Fibroblast of upper back skin (primary cell): ENCODE data around the gene FOXD4L1.
A peak's percentile ranks its signal among the peaks of the same experiment; 100 is the strongest.
"Not testable (repeated sequence)": the region's sequence is repeated elsewhere in the genome, so short reads cannot be mapped to it uniquely, and the experiment has no call there.

Experiments
- DNase-seq: peaks from one replicate; pipeline ENCODE4 v3.0.0-alpha.2; 2013

Gene FOXD4L1

DNA sequence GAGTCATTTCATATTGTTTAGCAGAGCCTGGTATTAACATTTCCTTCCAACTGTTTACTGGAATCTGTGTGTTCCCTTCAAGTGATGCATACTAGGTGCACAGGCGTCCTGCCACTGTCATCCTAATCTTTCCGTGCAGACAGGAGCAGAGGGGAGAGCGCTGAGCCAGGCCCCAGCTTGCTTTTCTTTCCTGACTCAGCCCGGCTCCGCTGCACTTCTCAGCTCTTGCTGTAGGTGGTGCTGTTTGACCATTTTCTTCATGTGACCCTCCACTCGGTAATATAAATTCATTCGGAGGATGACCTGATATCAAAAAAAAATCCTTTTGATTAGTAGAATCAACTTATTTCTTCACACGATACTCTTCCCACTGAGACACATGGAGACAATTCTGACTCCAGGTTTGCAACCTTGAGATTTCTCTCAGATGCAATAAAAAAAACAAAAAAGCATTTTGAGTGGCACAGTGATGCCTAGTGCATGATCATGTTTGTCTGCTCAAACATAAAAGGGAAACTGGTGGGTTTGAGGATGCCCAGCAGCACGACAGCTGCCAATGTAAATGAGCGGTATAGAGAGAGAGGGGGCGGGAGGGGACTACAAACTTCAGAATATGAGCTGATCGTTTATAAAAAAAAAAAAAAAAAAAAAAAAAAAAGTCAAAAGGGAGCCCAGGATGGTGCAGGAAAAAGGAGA is 29.0 kb downstream of the FOXD4L1 start:
- DNase-seq, result not testable (repeated sequence)

DNA sequence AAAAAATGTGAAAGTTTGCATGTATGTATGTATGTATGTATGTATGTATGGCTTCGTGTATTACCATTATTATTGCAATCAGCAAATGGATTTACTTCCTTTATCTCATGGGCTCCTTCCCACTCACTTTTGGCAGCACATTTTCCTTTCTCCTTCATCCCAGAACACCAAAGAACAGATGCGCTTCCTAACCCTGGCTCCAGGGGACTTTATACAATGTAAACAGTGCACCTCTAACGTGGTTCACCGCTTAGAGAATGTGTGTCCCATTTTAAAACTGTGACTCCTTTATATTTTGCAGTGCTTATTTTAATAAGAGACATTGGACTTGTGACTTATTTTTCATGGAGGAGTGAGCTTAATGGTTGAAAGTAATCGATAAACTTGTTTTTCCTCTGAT is 29.7 kb downstream of the FOXD4L1 start:
- not testable (repeated sequence) for DNase-seq

DNA sequence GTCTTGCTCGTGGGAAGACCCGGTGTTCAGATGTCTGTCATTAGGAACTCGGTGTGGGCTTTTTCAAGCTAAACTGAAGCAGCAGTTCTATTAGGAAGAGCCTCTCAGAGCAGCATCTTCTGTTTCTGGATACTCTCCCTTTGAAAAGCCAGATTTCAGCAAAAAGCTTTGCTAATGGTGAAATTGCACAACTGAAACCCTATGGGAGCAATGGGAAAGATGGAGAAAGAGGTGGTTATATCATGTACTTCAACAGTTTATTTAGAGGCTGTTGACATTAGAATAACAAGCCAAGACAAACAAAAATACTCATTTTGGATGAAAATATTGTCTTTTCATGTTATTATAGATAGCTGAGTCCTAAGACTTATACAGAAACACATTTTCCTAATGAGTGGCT is 30.4 kb downstream of the FOXD4L1 start:
- not testable (repeated sequence) for DNase-seq

DNA sequence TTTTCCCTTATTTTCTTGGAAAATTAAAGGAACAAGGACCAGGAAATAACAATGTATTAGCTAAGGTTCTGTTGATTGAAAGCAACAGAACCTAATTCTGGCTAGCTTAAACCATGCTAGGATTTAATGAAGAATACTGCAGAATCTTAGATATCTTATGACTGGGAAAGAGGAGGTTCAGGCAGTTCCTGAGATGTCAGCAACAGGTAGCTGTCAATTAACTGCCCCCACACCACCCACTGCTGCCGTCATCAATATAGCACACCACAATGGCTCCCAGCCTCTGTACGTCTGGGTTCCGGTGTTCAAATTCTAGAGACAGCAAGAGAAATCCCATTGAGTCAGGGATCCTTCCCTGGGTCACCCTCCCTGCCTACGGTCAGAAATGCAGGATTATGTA is 34.5 kb downstream of the FOXD4L1 start:
- DNase-seq, result not testable (repeated sequence)

DNA sequence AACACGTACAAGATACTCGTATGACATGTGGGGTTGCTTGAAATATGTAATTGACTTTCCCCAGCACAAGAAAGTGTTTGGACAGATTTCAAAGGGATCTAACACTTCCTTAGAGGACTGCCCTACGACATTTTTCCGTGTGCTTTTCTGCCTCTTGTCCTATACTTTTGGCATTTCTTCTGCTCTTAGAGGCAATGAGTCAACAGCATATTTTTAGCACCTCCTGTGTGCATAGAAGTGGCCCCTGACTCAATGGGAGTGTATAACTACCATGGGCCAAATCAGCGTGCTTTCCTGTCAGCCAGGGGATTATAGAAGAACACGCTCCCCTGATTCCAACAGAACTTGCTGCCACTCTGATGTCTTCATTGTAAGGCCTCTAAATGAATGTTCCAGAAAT is 38.1 kb downstream of the FOXD4L1 start:
- DNase-seq, result not testable (repeated sequence)

DNA sequence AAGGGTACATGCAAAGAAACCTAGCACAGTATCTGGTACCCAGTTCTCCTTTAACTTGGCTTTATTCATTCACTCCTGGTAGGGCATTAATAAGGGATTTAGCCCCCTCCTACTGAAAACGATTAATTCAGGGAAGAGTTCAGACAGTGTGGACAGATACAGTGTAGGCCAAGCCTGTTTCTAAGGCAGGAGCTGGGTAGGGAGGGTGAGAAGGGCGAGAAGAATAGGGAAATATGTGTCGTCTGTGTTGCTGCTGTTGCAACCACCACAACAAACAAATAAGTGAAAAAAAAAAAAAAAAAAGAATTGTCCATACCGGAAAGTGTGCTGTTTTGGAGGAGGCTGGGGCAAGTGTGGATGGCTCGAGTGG is 42.4 kb downstream of the FOXD4L1 start:
- DNase-seq, result not testable (repeated sequence)

DNA sequence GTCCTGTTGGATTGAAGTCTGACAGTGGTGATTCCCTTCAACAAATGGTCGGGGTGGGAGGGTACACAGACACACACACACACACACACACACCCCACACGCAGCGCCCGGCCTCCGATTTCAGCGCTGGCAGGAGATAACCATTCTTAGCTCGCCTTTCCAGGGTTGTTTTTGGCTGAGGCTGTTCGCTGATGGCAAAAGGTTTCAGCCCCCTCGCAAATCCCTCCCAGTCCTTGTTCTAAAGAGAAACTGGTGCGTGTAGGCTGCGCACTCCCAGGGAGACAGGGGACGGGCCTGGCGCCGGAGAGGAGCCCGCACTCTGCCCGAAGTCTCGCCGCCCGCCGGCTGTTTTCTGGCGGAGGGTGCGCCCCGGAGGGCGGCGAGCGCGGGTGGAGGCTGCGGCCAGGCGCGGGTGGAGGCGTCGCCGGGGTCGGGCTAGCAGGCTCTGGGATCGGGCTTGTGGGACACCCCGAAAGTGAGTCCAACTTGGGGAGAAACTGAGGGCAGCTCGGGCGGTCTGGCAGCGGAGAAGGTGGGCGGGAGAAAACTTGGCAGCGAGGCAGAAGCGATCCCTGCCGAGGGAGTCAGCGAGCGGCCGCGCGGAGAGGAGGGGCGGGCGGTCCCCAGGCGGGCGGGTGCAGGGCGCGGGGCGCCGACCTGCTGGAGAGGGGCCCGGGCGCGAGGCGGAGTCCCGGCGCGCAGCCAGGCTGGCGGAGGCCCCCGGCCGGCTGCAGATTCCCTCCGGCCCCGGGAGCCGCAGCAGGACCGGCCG is 42.9 kb downstream of the FOXD4L1 start:
- peak; percentile 37 for DNase-seq

DNA sequence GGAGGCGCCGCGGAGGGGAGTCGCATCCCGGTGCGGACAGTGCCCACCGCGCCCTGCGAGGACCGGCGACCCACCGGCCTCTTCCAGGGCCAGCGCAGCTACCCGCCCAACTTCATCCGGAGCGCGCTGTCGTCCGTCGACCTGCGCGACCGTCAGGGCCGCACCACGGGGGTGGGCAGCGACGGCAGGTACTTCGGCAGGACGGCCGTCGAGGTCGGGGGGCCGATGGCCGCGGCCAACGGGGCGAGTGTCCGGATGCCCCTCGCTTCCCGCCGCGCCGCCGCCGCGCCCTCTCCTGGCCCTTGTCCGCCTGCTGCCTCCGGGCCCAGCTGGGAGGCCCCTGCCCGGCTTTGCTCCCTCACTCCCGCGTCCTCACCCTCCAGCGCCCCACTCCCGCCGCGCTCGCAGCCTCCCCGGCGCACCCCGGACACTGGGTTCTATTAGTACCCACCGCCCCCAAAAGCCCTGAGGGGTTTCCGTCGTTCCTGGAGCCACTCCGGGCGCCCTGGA is 43.6 kb downstream of the FOXD4L1 start:
- not testable (repeated sequence) for DNase-seq

DNA sequence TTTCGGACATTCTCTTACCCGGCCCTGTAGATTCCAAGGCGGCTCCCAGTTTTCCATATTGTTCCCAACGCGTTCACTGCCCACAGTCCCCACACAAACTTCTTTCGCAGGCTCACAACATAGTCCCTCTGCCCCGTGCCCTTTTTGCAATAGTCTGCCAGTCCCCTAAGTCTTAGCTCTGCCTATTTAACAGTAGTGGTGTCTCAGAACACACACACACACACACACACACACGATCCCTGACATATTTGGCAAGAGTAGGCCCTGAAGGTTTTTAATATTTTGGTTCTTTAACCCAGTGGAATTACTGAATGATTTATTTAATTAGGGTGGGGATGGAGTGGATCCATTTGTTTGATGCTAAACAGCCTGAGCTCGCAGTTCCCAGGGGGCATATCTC is 44.1 kb downstream of the FOXD4L1 start:
- not testable (repeated sequence) for DNase-seq
